ENCODE data around the gene MTCH1. TPM values are rescaled to one million over a fixed set of nuclear protein-coding genes. Genes with fewer than 3 reads are reported as not detected.

Gene MTCH1
- polyA plus RNA-seq, 2 of the 4 experiments (the other 2 are of a cell fraction), result 65.4 to 112 TPM

- CTCF ChIA-PET, result no interaction called here
- no peak for FAIRE-seq
Observed at GRCh38 chr6:36928547-36928918, 57.5 kb downstream of the MTCH1 start.

DNA sequence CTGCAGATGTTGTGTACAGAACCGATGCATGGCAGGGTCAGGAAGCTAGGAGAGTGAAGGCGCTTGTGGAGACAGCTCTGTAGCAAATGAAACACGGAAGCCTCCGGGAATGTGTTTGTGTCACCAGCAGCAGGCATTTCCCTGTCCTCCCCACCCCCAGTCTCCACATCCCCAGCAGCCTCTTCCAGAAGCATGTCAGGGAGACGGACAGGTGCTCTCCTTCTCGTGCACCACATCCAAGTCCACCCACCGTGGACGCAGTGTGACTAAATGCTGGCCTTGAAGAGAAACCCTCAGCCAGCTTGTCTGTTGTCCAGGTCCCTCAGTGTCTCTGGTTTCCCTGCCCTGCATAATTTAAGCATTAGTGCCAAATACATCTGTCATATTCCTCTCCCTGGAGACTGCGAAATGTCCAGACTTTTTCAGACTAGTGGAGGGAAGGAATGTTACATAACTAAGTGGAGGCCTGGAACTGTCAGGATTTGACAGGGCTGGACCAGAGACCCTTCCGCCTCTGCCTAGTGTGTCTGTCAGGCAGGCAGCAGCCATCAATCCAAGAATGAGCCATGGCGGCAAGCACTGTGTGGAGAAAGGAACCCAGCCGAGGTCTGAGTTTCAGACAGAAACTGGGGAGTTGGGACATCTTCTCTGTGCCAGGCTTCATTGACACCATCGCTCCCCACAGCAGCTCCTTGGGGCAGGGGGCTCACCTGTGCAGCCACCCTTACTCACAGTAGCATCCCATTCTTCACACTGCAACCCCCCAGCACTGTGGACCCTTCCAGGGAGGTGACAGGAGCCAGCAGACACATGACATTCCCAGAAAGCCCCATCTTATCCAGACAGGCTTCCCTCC is 58.1 kb downstream of the MTCH1 start:
- Histone ChIP-seq H3K9me3 (no peaks in the 10 kb centered on the region), H3K4me1 (no peaks in the 10 kb centered on the region), H3K27ac (no peak overlapping the region), H3K4me2 (no peak overlapping the region), H3K4me3 (no peak overlapping the region)
- no peak for FAIRE-seq
- no peak for ATAC-seq
- 85% methylated on average over 13 of the region's 13 CpGs for WGBS (ENCODE audit: missing lambda C conversion rate)
- DNase-seq (ENCODE audit: low read depth in 1 of 2, low spot score in 1 of 2), result no peak
- ChIA-PET CTCF (interaction anchor here (0.7 to 1.4 kb wide), 2 partner anchors 14 to 42 kb away, joined by 4 read pairs; partner anchors contain the start of gene C6orf89), POLR2A (no interaction called here)
- TF ChIP-seq, protein P1, sequence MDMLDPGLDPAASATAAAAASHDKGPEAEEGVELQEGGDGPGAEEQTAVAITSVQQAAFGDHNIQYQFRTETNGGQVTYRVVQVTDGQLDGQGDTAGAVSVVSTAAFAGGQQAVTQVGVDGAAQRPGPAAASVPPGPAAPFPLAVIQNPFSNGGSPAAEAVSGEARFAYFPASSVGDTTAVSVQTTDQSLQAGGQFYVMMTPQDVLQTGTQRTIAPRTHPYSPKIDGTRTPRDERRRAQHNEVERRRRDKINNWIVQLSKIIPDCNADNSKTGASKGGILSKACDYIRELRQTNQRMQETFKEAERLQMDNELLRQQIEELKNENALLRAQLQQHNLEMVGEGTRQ (IDR thresholded peaks at IDR 0.05), result no peak
- TF ChIP-seq CHD4 (IDR thresholded peaks at IDR 0.05; ENCODE audit: borderline replicate concordance), result no peak
- TF ChIP-seq HOXA7 (CRISPR knock-in tag; IDR thresholded peaks at IDR 0.05), result no peak
- TF ChIP-seq, protein P2, sequence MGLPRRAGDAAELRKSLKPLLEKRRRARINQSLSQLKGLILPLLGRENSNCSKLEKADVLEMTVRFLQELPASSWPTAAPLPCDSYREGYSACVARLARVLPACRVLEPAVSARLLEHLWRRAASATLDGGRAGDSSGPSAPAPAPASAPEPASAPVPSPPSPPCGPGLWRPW (IDR thresholded peaks at IDR 0.05), result no peak
- TF ChIP-seq JUNB (IDR thresholded peaks at IDR 0.05), result no peak
- TF ChIP-seq NFE2L2 (conservative IDR thresholded peaks at IDR 0.05; ENCODE audit: low read length), result no peak
- no peak for TF ChIP-seq HOXB5 (CRISPR knock-in tag; IDR thresholded peaks at IDR 0.05)
- no peak for TF ChIP-seq ZNF302 (CRISPR knock-in tag; IDR thresholded peaks at IDR 0.05)
- TF ChIP-seq FOXS1 (CRISPR knock-in tag; IDR thresholded peaks at IDR 0.05), result no peak
- no peak for TF ChIP-seq CEBPB (IDR thresholded peaks at IDR 0.05)
- no peak for TF ChIP-seq BHLHE40 (IDR thresholded peaks at IDR 0.05; ENCODE audit: low read depth, low read length)
- TF ChIP-seq MAFK (IDR thresholded peaks at IDR 0.05; ENCODE audit: partially characterized antibody), result no peak
- TF ChIP-seq POLR2AphosphoS2 (conservative IDR thresholded peaks at IDR 0.05; ENCODE audit: low read length), result no peak
- TF ChIP-seq SMC3 (IDR thresholded peaks at IDR 0.05), result no peak
- no peak for TF ChIP-seq CBX2 (IDR thresholded peaks at IDR 0.05; ENCODE audit: borderline replicate concordance, low read depth)
- no peak for TF ChIP-seq JUN (IDR thresholded peaks at IDR 0.05)
- TF ChIP-seq HOXB13 (CRISPR knock-in tag; IDR thresholded peaks at IDR 0.05; ENCODE audit: low read depth), result no peak
- TF ChIP-seq BCL3 (IDR thresholded peaks at IDR 0.05), result no peak

More at GRCh38 chr6:36928547-36928918, 57.5 kb downstream of the MTCH1 start:
- ATAC-seq (no peak; a peak in 1 of 6 replicates), DNase-seq (ENCODE audit: low read depth in 1 of 2, low spot score in 1 of 2) (no peak)
- POLR2A ChIA-PET, result no interaction called here
- H3K9me3 ChIP-seq, result no peaks in the 10 kb centered on the region
- 75% methylated on average over 5 of the region's 7 CpGs for WGBS (ENCODE audit: missing lambda C conversion rate)
- no peak overlapping the region for H3K4me2 ChIP-seq
- H3K4me1 ChIP-seq, result no peaks in the 10 kb centered on the region
- no peak overlapping the region for H3K27ac ChIP-seq
- TF ChIP-seq, protein P1 (IDR thresholded peaks at IDR 0.05), result no peak
- TF ChIP-seq HDAC2 (IDR thresholded peaks at IDR 0.05) (no peak), JUN (IDR thresholded peaks at IDR 0.05) (no peak), GATA3 (IDR thresholded peaks at IDR 0.05; ENCODE audit: borderline replicate concordance) (no peak), POLR2AphosphoS2 (conservative IDR thresholded peaks at IDR 0.05; ENCODE audit: low read length) (no peak), HOXB5 (CRISPR knock-in tag; IDR thresholded peaks at IDR 0.05) (no peak), EP300 (IDR thresholded peaks at IDR 0.05) (no peak), CTCF (IDR thresholded peaks at IDR 0.05) (no peak), PHF8 (IDR thresholded peaks at IDR 0.05; ENCODE audit: borderline replicate concordance, low read depth) (no peak), FOSB (CRISPR knock-in tag; IDR thresholded peaks at IDR 0.05) (no peak)
- TF ChIP-seq, protein P2 (IDR thresholded peaks at IDR 0.05), result no peak
- TF ChIP-seq, protein P3, sequence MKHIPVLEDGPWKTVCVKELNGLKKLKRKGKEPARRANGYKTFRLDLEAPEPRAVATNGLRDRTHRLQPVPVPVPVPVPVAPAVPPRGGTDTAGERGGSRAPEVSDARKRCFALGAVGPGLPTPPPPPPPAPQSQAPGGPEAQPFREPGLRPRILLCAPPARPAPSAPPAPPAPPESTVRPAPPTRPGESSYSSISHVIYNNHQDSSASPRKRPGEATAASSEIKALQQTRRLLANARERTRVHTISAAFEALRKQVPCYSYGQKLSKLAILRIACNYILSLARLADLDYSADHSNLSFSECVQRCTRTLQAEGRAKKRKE (CRISPR knock-in tag; IDR thresholded peaks at IDR 0.05; ENCODE audit: low read depth), result no peak
- TF ChIP-seq, protein P4, sequence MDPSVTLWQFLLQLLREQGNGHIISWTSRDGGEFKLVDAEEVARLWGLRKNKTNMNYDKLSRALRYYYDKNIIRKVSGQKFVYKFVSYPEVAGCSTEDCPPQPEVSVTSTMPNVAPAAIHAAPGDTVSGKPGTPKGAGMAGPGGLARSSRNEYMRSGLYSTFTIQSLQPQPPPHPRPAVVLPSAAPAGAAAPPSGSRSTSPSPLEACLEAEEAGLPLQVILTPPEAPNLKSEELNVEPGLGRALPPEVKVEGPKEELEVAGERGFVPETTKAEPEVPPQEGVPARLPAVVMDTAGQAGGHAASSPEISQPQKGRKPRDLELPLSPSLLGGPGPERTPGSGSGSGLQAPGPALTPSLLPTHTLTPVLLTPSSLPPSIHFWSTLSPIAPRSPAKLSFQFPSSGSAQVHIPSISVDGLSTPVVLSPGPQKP (IDR thresholded peaks at IDR 0.05; ENCODE audit: low read depth, low read length), result no peak
- H3K4me3 ChIP-seq, result no peak overlapping the region

Data from A549 (cell line).